ENCODE data around the gene POFUT1.

The POFUT1 gene

GRCh38 chr20:32208499-32209154, 947 bp downstream of the POFUT1 start:
- DNase-seq (ENCODE audit: low spot score): no peak

- DNase-seq (ENCODE audit: low spot score): no peak
Observed at GRCh38 chr20:32209850-32210605, 2.3 kb downstream of the POFUT1 start.

- no peak for DNase-seq (ENCODE audit: low spot score)
Observed at GRCh38 chr20:32213870-32214269, 6.2 kb downstream of the POFUT1 start.

- DNase-seq (ENCODE audit: low spot score): no peak
Observed at GRCh38 chr20:32215147-32215546, 7.5 kb downstream of the POFUT1 start.

- no peak for DNase-seq (ENCODE audit: low spot score)
Observed at GRCh38 chr20:32215729-32216128, 8.0 kb downstream of the POFUT1 start.

- no peak for DNase-seq (ENCODE audit: low spot score)
Observed at GRCh38 chr20:32216179-32217142, 8.8 kb downstream of the POFUT1 start.

- no peak for DNase-seq (ENCODE audit: low spot score)
Observed at GRCh38 chr20:32218156-32218900, 10.6 kb downstream of the POFUT1 start.

- no peak for DNase-seq (ENCODE audit: low spot score)
Observed at GRCh38 chr20:32224463-32224862, 16.8 kb downstream of the POFUT1 start.

GRCh38 chr20:32226391-32226790, 18.7 kb downstream of the POFUT1 start:
- no peak for DNase-seq (ENCODE audit: low spot score)

- DNase-seq (ENCODE audit: low spot score): no peak
Observed at GRCh38 chr20:32227306-32227705, 19.6 kb downstream of the POFUT1 start.

- no peak for DNase-seq (ENCODE audit: low spot score)
Observed at GRCh38 chr20:32227744-32228688, 20.3 kb downstream of the POFUT1 start.

- no peak for DNase-seq (ENCODE audit: low spot score)
Observed at GRCh38 chr20:32229251-32229747, 21.6 kb downstream of the POFUT1 start.

- no peak for DNase-seq (ENCODE audit: low spot score)
Observed at GRCh38 chr20:32230707-32231106, 23.0 kb downstream of the POFUT1 start.

- DNase-seq (ENCODE audit: low spot score): no peak
Observed at GRCh38 chr20:32231245-32231644, 23.6 kb downstream of the POFUT1 start.

GRCh38 chr20:32231847-32232246, 24.2 kb downstream of the POFUT1 start:
- DNase-seq (ENCODE audit: low spot score): no peak

- DNase-seq (ENCODE audit: low spot score): no peak
Observed at GRCh38 chr20:32232326-32232886, 24.7 kb downstream of the POFUT1 start.

GRCh38 chr20:32233286-32233685, 25.6 kb downstream of the POFUT1 start:
- DNase-seq (ENCODE audit: low spot score): no peak

- no peak for DNase-seq (ENCODE audit: low spot score)
Observed at GRCh38 chr20:32234135-32234808, 26.6 kb downstream of the POFUT1 start.

- DNase-seq (ENCODE audit: low spot score): no peak
Observed at GRCh38 chr20:32235331-32236047, 27.8 kb downstream of the POFUT1 start.

Measured in cerebellar cortex (tissue), 1 donor.